SHP77 treated with DMSO at 0.1 percent for 48 hours (cell line): ENCODE data around the gene C1orf122.
A peak's percentile ranks its signal among the peaks of the same experiment; 100 is the strongest.
"Not testable (repeated sequence)": the region's sequence is repeated elsewhere in the genome, so short reads cannot be mapped to it uniquely, and the experiment has no call there.

Source experiments
- DNase-seq: peaks from one replicate; lab custom pipeline; 2025; lab: John Stamatoyannopoulos, UW

C1orf122 gene

GRCh38 chr1:37807555-37808368, at the start of gene C1orf122, which contains the start of gene YRDC:
Gene C1orf122 (plus strand): TSS chr1:37807790. CDS start chr1:37808405, 615 bp downstream.
Gene YRDC (minus strand): TSS chr1:37808208. CDS start chr1:37808180, 28 bp downstream.
- DNase-seq = peak; percentile 66

- no peak for DNase-seq
These were observed 48.1 kb upstream of the C1orf122 start for GRCh38 chr1:37759451-37759850.

GRCh38 chr1:37761416-37762095, 46.0 kb upstream of the C1orf122 start:
- no peak for DNase-seq

- no peak for DNase-seq
These were observed 45.1 kb upstream of the C1orf122 start for GRCh38 chr1:37762516-37762915.

- DNase-seq = no peak
These were observed 43.7 kb upstream of the C1orf122 start for GRCh38 chr1:37763791-37764413.

- no peak for DNase-seq
These were observed 43.2 kb upstream of the C1orf122 start for GRCh38 chr1:37764414-37764825.

GRCh38 chr1:37764888-37765441, 42.6 kb upstream of the C1orf122 start, which contains the start of gene EPHA10:
Gene EPHA10 (minus strand): TSS chr1:37765120. CDS start chr1:37765066, 54 bp downstream.
- no peak for DNase-seq

GRCh38 chr1:37765916-37766664, 41.5 kb upstream of the C1orf122 start:
- DNase-seq = peak; percentile 16

GRCh38 chr1:37767488-37767887, 40.1 kb upstream of the C1orf122 start:
- no peak for DNase-seq

- not testable (repeated sequence) for DNase-seq
These were observed 36.1 kb upstream of the C1orf122 start for GRCh38 chr1:37771440-37771839.

GRCh38 chr1:37776946-37777516, 30.6 kb upstream of the C1orf122 start:
- no peak for DNase-seq

- DNase-seq = no peak
These were observed 28.9 kb upstream of the C1orf122 start for GRCh38 chr1:37778654-37779053.

- no peak for DNase-seq
These were observed 25.1 kb upstream of the C1orf122 start for GRCh38 chr1:37782491-37782890.

- no peak for DNase-seq
These were observed 14.5 kb upstream of the C1orf122 start for GRCh38 chr1:37792943-37793686.

- DNase-seq = no peak
These were observed 13.7 kb upstream of the C1orf122 start, which contains the start of gene MANEAL for GRCh38 chr1:37793773-37794371. Gene MANEAL (plus strand): TSS chr1:37793847. CDS start chr1:37794183, 336 bp downstream.

GRCh38 chr1:37794372-37795339, 12.9 kb upstream of the C1orf122 start:
- no peak for DNase-seq

- no peak for DNase-seq
These were observed 12.1 kb upstream of the C1orf122 start for GRCh38 chr1:37795340-37796125.
